ENCODE measurements around the gene RBL1.
"Not testable (repeated sequence)": the region's sequence is repeated elsewhere in the genome, so short reads cannot be mapped to it uniquely, and the experiment has no call there.

DNA sequence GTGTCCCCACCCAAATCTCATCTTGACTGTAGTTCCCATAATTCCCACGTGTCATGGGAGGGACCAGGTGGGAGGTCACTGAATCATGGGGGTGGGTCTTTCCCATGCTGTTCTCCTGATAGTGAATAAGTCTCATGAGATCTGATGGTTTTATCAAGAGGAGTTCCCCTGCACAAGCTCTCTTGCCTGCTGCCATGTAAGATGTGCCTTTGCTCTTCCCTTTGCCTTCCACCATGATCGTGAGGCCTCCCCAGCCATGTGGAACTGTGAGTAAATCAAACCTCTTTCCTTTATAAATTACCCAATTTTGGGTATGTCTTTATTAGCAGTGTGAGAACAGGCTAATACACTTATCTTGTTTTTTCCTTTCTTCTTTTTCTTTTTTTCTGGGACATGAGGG, 56.4 kb downstream of the RBL1 start:
- not testable (repeated sequence) for TF ChIP-seq POLR2A (IDR thresholded peaks at IDR 0.05)
- TF ChIP-seq, protein P1, sequence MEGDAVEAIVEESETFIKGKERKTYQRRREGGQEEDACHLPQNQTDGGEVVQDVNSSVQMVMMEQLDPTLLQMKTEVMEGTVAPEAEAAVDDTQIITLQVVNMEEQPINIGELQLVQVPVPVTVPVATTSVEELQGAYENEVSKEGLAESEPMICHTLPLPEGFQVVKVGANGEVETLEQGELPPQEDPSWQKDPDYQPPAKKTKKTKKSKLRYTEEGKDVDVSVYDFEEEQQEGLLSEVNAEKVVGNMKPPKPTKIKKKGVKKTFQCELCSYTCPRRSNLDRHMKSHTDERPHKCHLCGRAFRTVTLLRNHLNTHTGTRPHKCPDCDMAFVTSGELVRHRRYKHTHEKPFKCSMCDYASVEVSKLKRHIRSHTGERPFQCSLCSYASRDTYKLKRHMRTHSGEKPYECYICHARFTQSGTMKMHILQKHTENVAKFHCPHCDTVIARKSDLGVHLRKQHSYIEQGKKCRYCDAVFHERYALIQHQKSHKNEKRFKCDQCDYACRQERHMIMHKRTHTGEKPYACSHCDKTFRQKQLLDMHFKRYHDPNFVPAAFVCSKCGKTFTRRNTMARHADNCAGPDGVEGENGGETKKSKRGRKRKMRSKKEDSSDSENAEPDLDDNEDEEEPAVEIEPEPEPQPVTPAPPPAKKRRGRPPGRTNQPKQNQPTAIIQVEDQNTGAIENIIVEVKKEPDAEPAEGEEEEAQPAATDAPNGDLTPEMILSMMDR (IDR thresholded peaks at IDR 0.05) = not testable (repeated sequence)

All from right lobe of liver (tissue), 4 donors.